AG04450 (cell line): ENCODE measurements around the gene HTR1E. TPM values are rescaled to one million over a fixed set of nuclear protein-coding genes. Genes with fewer than 3 reads are reported as not detected.

ENCODE experiments used
- CTCF ChIA-PET: fragments of 300-600, 350-600 bp; formaldehyde crosslinking; extraction: SDS; loops from one replicate; lab custom pipeline; 2022; ENCODE audit warnings: antibody characterized with exemption, inconsistent platforms; lab: Charles Lee
- POLR2A ChIA-PET: fragments of 350-600 bp; formaldehyde crosslinking; extraction: SDS; loops from one replicate; lab custom pipeline; 2021; ENCODE audit warnings: antibody characterized with exemption, inconsistent platforms; lab: Yijun Ruan, JAX
- DNase-seq: peaks from one replicate; pipeline ENCODE4 v3.0.0-alpha.2; 2011; ENCODE audit warnings: low read depth, low spot score
- H3K27ac ChIP-seq: one replicate; pipeline ENCODE4 v1.5.1; 2012; ENCODE audit warnings: low read depth, low read length, control low read depth
- H3K27me3 ChIP-seq: one replicate; pipeline ENCODE4 v1.6.0; 2012; ENCODE audit warnings: low read length; ENCODE audit not compliant: control insufficient read depth, insufficient read depth
- H3K4me3 ChIP-seq: 2 replicates; pipeline ENCODE4 v1.5.1; 2011; ENCODE audit warnings: mild to moderate bottlenecking, low read depth, low read length, control low read depth
- H3K9me3 ChIP-seq: 2 replicates; pipeline ENCODE4 v1.5.1; 2012; ENCODE audit warnings: low read length; ENCODE audit not compliant: control insufficient read depth, insufficient read depth
- polyA plus RNA-seq: library from polyadenylated mRNA; depleted of rRNA; stranded (reverse); fragments of >200 nt; gene quantifications from 2 replicates; pipeline ENCODE4 v1.2.3, GENCODE V29; 2011
- TF ChIP-seq, protein P1 (sequence below): IDR thresholded peaks from 2 replicates; pipeline ENCODE4 v1.5.1; 2011; ENCODE audit warnings: low read depth, low read length, control low read depth, inconsistent platforms

Gene HTR1E
- polyA plus RNA-seq, 1 experiment = not detected

DNA sequence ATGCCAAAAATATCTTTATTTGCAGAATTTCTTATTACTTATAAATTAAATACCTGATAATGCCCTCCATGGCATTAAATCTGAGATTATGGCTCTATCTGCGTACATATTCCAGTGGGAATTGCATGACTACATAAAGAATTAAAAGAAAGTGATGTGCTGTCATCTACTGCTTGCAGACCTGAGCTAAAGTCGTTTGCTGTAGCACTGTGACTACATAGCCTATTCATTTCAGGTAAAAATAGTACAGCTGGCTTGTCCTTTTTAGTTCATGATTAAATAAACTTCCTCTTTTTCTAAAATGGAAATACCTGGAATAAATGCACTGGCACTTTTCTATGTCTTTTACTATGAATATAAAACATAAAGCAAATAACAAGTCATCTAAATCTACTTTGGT is 79.4 kb downstream of the HTR1E start:
- Histone ChIP-seq H3K4me3 (no peak overlapping the region), H3K27me3 (no peaks in the 10 kb centered on the region), H3K9me3 (no peaks in the 10 kb centered on the region), H3K27ac (no peak overlapping the region)
- ChIA-PET CTCF (no interaction called here), POLR2A (no interaction called here)
- no peak for DNase-seq
- TF ChIP-seq, protein P1, sequence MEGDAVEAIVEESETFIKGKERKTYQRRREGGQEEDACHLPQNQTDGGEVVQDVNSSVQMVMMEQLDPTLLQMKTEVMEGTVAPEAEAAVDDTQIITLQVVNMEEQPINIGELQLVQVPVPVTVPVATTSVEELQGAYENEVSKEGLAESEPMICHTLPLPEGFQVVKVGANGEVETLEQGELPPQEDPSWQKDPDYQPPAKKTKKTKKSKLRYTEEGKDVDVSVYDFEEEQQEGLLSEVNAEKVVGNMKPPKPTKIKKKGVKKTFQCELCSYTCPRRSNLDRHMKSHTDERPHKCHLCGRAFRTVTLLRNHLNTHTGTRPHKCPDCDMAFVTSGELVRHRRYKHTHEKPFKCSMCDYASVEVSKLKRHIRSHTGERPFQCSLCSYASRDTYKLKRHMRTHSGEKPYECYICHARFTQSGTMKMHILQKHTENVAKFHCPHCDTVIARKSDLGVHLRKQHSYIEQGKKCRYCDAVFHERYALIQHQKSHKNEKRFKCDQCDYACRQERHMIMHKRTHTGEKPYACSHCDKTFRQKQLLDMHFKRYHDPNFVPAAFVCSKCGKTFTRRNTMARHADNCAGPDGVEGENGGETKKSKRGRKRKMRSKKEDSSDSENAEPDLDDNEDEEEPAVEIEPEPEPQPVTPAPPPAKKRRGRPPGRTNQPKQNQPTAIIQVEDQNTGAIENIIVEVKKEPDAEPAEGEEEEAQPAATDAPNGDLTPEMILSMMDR = no peak

DNA sequence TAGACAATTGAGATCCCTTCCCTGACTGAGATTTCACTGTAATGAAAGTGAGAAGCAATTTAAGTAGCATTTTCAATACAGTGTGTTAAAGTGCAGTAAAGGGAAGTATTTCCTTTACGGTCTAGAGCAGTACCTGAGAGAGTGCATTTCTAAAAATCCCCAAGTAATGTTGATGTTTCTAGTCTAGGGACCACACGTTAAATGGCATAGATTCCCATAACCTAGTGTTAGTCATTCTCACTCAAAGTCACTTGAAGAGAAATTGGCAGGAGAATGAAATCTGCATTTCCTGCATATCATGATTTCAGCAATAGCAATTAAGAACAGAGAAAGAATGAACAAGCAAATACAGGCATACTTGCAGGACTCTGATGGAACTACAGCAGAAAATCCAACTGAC is 89.7 kb downstream of the HTR1E start:
- Histone ChIP-seq H3K4me3 (no peak overlapping the region), H3K27ac (no peak overlapping the region), H3K9me3 (no peaks in the 10 kb centered on the region), H3K27me3 (no peaks in the 10 kb centered on the region)
- TF ChIP-seq, protein P1 = no peak
- CTCF ChIA-PET = no interaction called here
- POLR2A ChIA-PET = no interaction called here
- DNase-seq = no peak

DNA sequence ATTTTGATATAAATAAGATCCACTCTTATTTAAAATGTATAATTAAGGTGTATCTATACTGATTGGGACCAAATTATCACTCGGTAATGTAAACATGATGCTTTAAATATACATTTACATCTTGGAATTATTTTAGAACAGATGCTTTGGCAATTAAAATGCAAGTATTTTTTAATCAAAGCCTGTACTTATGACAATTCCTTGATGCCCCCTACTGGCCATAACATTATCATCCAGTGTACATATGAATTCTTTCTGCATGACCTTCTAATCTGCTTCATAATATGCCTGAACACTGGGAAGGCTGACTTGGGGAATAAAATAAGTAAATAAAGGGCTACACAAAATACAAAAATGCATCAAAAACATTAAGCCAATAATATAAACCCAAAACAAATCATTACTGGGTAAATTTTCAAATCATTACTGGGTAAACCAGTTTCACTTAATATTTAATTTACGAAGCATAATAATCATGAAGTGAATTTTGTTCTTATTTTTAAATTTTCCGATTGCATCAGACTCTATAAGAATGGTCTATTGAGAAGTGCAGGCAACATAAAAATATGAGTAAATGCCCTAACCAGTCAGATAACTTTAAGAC is 92.5 kb downstream of the HTR1E start:
- ChIA-PET CTCF (no interaction called here), POLR2A (no interaction called here)
- DNase-seq = peak; percentile 26
- TF ChIP-seq, protein P1 = peak; percentile 68
- no peaks in the 10 kb centered on the region for H3K27me3 ChIP-seq
- no peak overlapping the region for H3K4me3 ChIP-seq
- no peaks in the 10 kb centered on the region for H3K9me3 ChIP-seq
- H3K27ac ChIP-seq = no peak overlapping the region

DNA sequence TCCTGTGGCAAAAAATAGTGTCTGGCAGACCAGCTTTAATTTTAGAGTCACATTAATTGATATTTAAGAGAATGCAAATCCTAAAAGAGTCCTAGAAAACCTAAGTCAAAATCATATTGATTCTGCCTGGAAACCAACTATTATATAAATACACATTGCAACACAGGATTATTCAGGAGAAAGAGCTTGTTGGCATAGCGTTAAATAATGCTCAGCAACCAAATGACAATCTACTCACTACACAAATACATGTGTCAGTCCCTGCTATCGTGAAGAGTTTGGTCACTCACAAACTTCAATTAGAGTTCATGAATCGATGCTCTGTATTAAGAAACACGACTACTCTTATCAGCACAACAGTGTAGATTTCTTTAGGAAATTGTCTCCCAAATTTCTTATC is 103.4 kb downstream of the HTR1E start:
- ChIA-PET CTCF (no interaction called here), POLR2A (no interaction called here)
- TF ChIP-seq, protein P1 = no peak
- Histone ChIP-seq H3K9me3 (no peaks in the 10 kb centered on the region), H3K4me3 (no peak overlapping the region), H3K27ac (no peak overlapping the region), H3K27me3 (no peaks in the 10 kb centered on the region)
- DNase-seq = no peak

GRCh38 chr6:87045521-87046075 is 108.3 kb downstream of the HTR1E start:
- Histone ChIP-seq H3K27me3 (no peaks in the 10 kb centered on the region), H3K9me3 (no peaks in the 10 kb centered on the region), H3K4me3 (no peak overlapping the region), H3K27ac (no peak overlapping the region)
- ChIA-PET POLR2A (no interaction called here), CTCF (interaction anchor here (1.4 kb wide), 1 partner anchor 33 kb away, joined by 3 read pairs; no protein-coding TSS in a partner anchor)
- no peak for DNase-seq
- TF ChIP-seq, protein P1 = no peak
